Mesenchymal stem cell (in vitro differentiated cells and primary cell): Measurements from ENCODE around the gene KLF14.
A peak's percentile ranks its signal among the peaks of the same experiment; 100 is the strongest.

Experiments used
- DNase-seq: peaks from one replicate; pipeline ENCODE4 v3.0.0-alpha.2; 2013
- H2AFZ ChIP-seq: one replicate; pipeline ENCODE4 v1.6.1; 2013; ENCODE audit warnings: low read depth, mild to moderate bottlenecking, control low read depth, inconsistent platforms, low read length, moderate library complexity
- H2AK5ac ChIP-seq: 2 replicates; pipeline ENCODE4 v1.6.1; 2013; ENCODE audit warnings: low read length, moderate library complexity, mild to moderate bottlenecking, inconsistent platforms; ENCODE audit not compliant: severe bottlenecking
- H2BK120ac ChIP-seq: one replicate; pipeline ENCODE4 v1.6.1; 2013; ENCODE audit warnings: low read depth, mild to moderate bottlenecking, inconsistent platforms, low read length, moderate library complexity
- H2BK12ac ChIP-seq, 2 experiments: one replicate each; pipeline ENCODE4 v1.6.1; 2013; ENCODE audit warnings: inconsistent platforms in 2 of 2, low read length in 2 of 2, mild to moderate bottlenecking in 2 of 2, moderate library complexity in 2 of 2, control low read depth in 1 of 2
- H2BK15ac ChIP-seq: one replicate; pipeline ENCODE4 v1.6.1; 2013; ENCODE audit warnings: mild to moderate bottlenecking, low read depth, inconsistent platforms; ENCODE audit not compliant: poor library complexity, severe bottlenecking
- H2BK5ac ChIP-seq: 2 replicates; pipeline ENCODE4 v1.6.1; 2013; ENCODE audit warnings: low read depth, mild to moderate bottlenecking, low read length, control low read depth, inconsistent platforms; ENCODE audit not compliant: poor library complexity, severe bottlenecking
- H3K14ac ChIP-seq, 2 experiments: one replicate each; pipeline ENCODE4 v1.6.1; 2013; ENCODE audit warnings: inconsistent platforms in 2 of 2, low read length in 2 of 2, control low read depth in 1 of 2, mild to moderate bottlenecking in 1 of 2, moderate library complexity in 1 of 2
- H3K18ac ChIP-seq, 2 experiments: one replicate each; pipeline ENCODE4 v1.6.1; 2013; ENCODE audit warnings: inconsistent platforms in 2 of 2, low read length in 2 of 2, control low read depth in 1 of 2, low read depth in 1 of 2, mild to moderate bottlenecking in 1 of 2
- H3K23ac ChIP-seq, 2 experiments: one replicate each; pipeline ENCODE4 v1.6.1; 2013; ENCODE audit warnings: inconsistent platforms in 2 of 2, low read length in 2 of 2, mild to moderate bottlenecking in 2 of 2, moderate library complexity in 2 of 2, control low read depth in 1 of 2
- H3K27ac ChIP-seq: 2 replicates; pipeline ENCODE4 v1.5.1; 2013; ENCODE audit warnings: mild to moderate bottlenecking, moderate library complexity, low read length, control low read depth, inconsistent platforms; ENCODE audit not compliant: poor library complexity, severe bottlenecking
- H3K27me3 ChIP-seq, 2 experiments: 2 replicates each; pipeline versions ENCODE4 v1.6.1 to v1.7.0; 2013; ENCODE audit warnings: low read length in 2 of 2, mild to moderate bottlenecking in 2 of 2, moderate library complexity in 2 of 2, control low read depth in 1 of 2, inconsistent platforms in 1 of 2; ENCODE audit not compliant: control insufficient read depth in 1 of 2, insufficient read depth in 1 of 2
- H3K36me3 ChIP-seq, 2 experiments: 2 replicates each; pipeline versions ENCODE4 v1.6.1 to v1.7.0; 2013; ENCODE audit warnings: low read length in 2 of 2, control low read depth in 1 of 2, inconsistent platforms in 1 of 2, low read depth in 1 of 2, mild to moderate bottlenecking in 1 of 2; ENCODE audit not compliant: insufficient read depth in 2 of 2, control insufficient read depth in 1 of 2
- H3K4ac ChIP-seq, 2 experiments: one replicate each; pipeline ENCODE4 v1.6.1; 2013; ENCODE audit warnings: inconsistent platforms in 2 of 2, low read length in 2 of 2, mild to moderate bottlenecking in 2 of 2, moderate library complexity in 2 of 2, control low read depth in 1 of 2, low read depth in 1 of 2
- H3K4me1 ChIP-seq: 2 replicates; pipeline ENCODE4 v1.6.1; 2013; ENCODE audit warnings: low read depth, low read length, control low read depth; ENCODE audit not compliant: control insufficient read depth, insufficient read depth
- H3K4me2 ChIP-seq: 2 replicates; pipeline ENCODE4 v1.6.1; 2013; ENCODE audit warnings: low read length, mild to moderate bottlenecking, inconsistent platforms; ENCODE audit not compliant: poor library complexity, severe bottlenecking
- H3K4me3 ChIP-seq, 2 experiments: 2 replicates each; pipeline versions ENCODE4 v1.5.1 to v1.7.0; 2013; ENCODE audit warnings: low read length in 2 of 2, mild to moderate bottlenecking in 2 of 2, control low read depth in 1 of 2, low read depth in 1 of 2; ENCODE audit not compliant: insufficient read depth in 1 of 2
- H3K79me1 ChIP-seq: replicated peaks from 2 replicates; pipeline ENCODE4 v1.6.1; 2013; ENCODE audit warnings: mild to moderate bottlenecking, control low read depth, low read length, inconsistent platforms; ENCODE audit not compliant: poor library complexity, severe bottlenecking
- H3K9ac ChIP-seq: 2 replicates; pipeline ENCODE4 v1.7.0; 2013; ENCODE audit warnings: mild to moderate bottlenecking, low read length, moderate library complexity
- H3K9me3 ChIP-seq: 2 replicates; pipeline ENCODE4 v1.7.0; 2013; ENCODE audit warnings: mild to moderate bottlenecking, low read length; ENCODE audit not compliant: control insufficient read depth
- H4K8ac ChIP-seq: one replicate; pipeline ENCODE4 v1.6.1; 2013; ENCODE audit warnings: inconsistent platforms, mild to moderate bottlenecking, low read length, moderate library complexity
- H4K91ac ChIP-seq: one replicate; pipeline ENCODE4 v1.6.1; 2013; ENCODE audit warnings: mild to moderate bottlenecking, low read length, inconsistent platforms
- WGBS: methylation state at CpG from one replicate; pipeline ENCODE4 v1.1.7; 2013; ENCODE audit warnings: mixed read lengths; 5-methylcytosine and 5-hydroxymethylcytosine counted together

KLF14 gene

GRCh38 chr7:130732980-130733930 is 752 bp downstream of the KLF14 start:
- H3K4me2 ChIP-seq: peak overlapping the region; percentile 88
- H3K4ac ChIP-seq: no peak overlapping the region
- H3K79me1 ChIP-seq: no peaks in the 10 kb centered on the region
- H3K27ac ChIP-seq: no peak overlapping the region
- no peak for DNase-seq
- no peak overlapping the region for H2BK15ac ChIP-seq
- H2BK12ac ChIP-seq: no peak overlapping the region
- 5% methylated on average over 86 of the region's 100 CpGs for WGBS
- peaks cover 43 to 46% of the 10 kb centered on the region in 2 experiments for H3K27me3 ChIP-seq
- peaks cover 0 to 7% of the 10 kb centered on the region in 2 experiments for H3K36me3 ChIP-seq
- peak overlapping the region; percentile 59 for H4K91ac ChIP-seq
- no peak overlapping the region for H3K14ac ChIP-seq
- H2AK5ac ChIP-seq: no peak overlapping the region
- no peak overlapping the region for H3K9ac ChIP-seq
- peak overlapping the region; percentile 66 to 69 for H3K4me3 ChIP-seq
- H2BK120ac ChIP-seq: no peak overlapping the region
- H3K4me1 ChIP-seq: peaks cover 6% of the 10 kb centered on the region
- peaks cover 37% of the 10 kb centered on the region for H3K9me3 ChIP-seq
- no peak overlapping the region for H3K18ac ChIP-seq
- H2AFZ ChIP-seq: peak overlapping the region; percentile 73
- no peak overlapping the region for H2BK5ac ChIP-seq
- H3K23ac ChIP-seq: peak overlapping the region; percentile 2 to 13
- H4K8ac ChIP-seq: no peak overlapping the region

- no peaks in the 10 kb centered on the region for H3K36me3 ChIP-seq
- H3K79me1 ChIP-seq: no peaks in the 10 kb centered on the region
- H2AK5ac ChIP-seq: no peak overlapping the region
- no peak overlapping the region for H2BK120ac ChIP-seq
- no peak overlapping the region for H3K23ac ChIP-seq
- no peaks in the 10 kb centered on the region for H3K9me3 ChIP-seq
- H2BK15ac ChIP-seq: no peak overlapping the region
- H3K27ac ChIP-seq: no peak overlapping the region
- no peaks in the 10 kb centered on the region for H3K4me1 ChIP-seq
- H2BK5ac ChIP-seq: no peak overlapping the region
- 83% methylated on average over 2 of the region's 4 CpGs for WGBS
- no peak overlapping the region for H3K4ac ChIP-seq
- no peak overlapping the region for H4K8ac ChIP-seq
- no peak overlapping the region for H3K9ac ChIP-seq
- no peak overlapping the region for H3K4me2 ChIP-seq
- no peak for DNase-seq
- no peak overlapping the region for H3K18ac ChIP-seq
- H3K27me3 ChIP-seq: peaks cover 8 to 11% of the 10 kb centered on the region in 2 experiments
- no peak overlapping the region for H2AFZ ChIP-seq
- no peak overlapping the region for H3K4me3 ChIP-seq
- no peak overlapping the region for H2BK12ac ChIP-seq
- no peak overlapping the region for H3K14ac ChIP-seq
- H4K91ac ChIP-seq: no peak overlapping the region
These were observed 10.2 kb downstream of the KLF14 start for GRCh38 chr7:130723784-130724183.

GRCh38 chr7:130721486-130722277 is 12.3 kb downstream of the KLF14 start:
- no peak overlapping the region for H2BK120ac ChIP-seq
- no peak overlapping the region for H3K4me2 ChIP-seq
- no peak overlapping the region for H3K18ac ChIP-seq
- WGBS: 40% methylated on average over 4 of the region's 5 CpGs
- H4K91ac ChIP-seq: no peak overlapping the region
- peak overlapping the region in 1 of 2 experiments; percentile 29 for H3K23ac ChIP-seq
- no peaks in the 10 kb centered on the region for H3K79me1 ChIP-seq
- no peak overlapping the region for H2BK5ac ChIP-seq
- no peak overlapping the region for H2BK15ac ChIP-seq
- peak; percentile 85 for DNase-seq
- no peak overlapping the region for H2AK5ac ChIP-seq
- no peak overlapping the region for H2AFZ ChIP-seq
- peaks cover 5 to 11% of the 10 kb centered on the region in 2 experiments for H3K27me3 ChIP-seq
- H3K36me3 ChIP-seq: no peaks in the 10 kb centered on the region
- H3K27ac ChIP-seq: no peak overlapping the region
- H3K4me3 ChIP-seq: no peak overlapping the region
- no peaks in the 10 kb centered on the region for H3K4me1 ChIP-seq
- H2BK12ac ChIP-seq: no peak overlapping the region
- no peak overlapping the region for H3K4ac ChIP-seq
- no peak overlapping the region for H3K14ac ChIP-seq
- H4K8ac ChIP-seq: peak overlapping the region; percentile 71
- no peaks in the 10 kb centered on the region for H3K9me3 ChIP-seq
- peak overlapping the region; percentile 12 for H3K9ac ChIP-seq

GRCh38 chr7:130719541-130719940 is 14.5 kb downstream of the KLF14 start:
- no peak overlapping the region for H3K4ac ChIP-seq
- DNase-seq: no peak
- H3K27ac ChIP-seq: no peak overlapping the region
- H3K18ac ChIP-seq: no peak overlapping the region
- H4K8ac ChIP-seq: no peak overlapping the region
- H2BK15ac ChIP-seq: no peak overlapping the region
- H3K4me2 ChIP-seq: no peak overlapping the region
- H4K91ac ChIP-seq: no peak overlapping the region
- peaks cover 5 to 11% of the 10 kb centered on the region in 2 experiments for H3K27me3 ChIP-seq
- H2BK5ac ChIP-seq: no peak overlapping the region
- H3K9me3 ChIP-seq: no peaks in the 10 kb centered on the region
- no peaks in the 10 kb centered on the region for H3K36me3 ChIP-seq
- no peak overlapping the region for H2BK120ac ChIP-seq
- H3K4me3 ChIP-seq: no peak overlapping the region
- no peak overlapping the region for H3K14ac ChIP-seq
- WGBS: 89% methylated on average over 2 of the region's 2 CpGs
- H2BK12ac ChIP-seq: no peak overlapping the region
- H3K23ac ChIP-seq: no peak overlapping the region
- H3K79me1 ChIP-seq: no peaks in the 10 kb centered on the region
- no peaks in the 10 kb centered on the region for H3K4me1 ChIP-seq
- no peak overlapping the region for H3K9ac ChIP-seq
- no peak overlapping the region for H2AFZ ChIP-seq
- H2AK5ac ChIP-seq: no peak overlapping the region
